ENCODE results near the gene FETUB.

Gene FETUB

DNA sequence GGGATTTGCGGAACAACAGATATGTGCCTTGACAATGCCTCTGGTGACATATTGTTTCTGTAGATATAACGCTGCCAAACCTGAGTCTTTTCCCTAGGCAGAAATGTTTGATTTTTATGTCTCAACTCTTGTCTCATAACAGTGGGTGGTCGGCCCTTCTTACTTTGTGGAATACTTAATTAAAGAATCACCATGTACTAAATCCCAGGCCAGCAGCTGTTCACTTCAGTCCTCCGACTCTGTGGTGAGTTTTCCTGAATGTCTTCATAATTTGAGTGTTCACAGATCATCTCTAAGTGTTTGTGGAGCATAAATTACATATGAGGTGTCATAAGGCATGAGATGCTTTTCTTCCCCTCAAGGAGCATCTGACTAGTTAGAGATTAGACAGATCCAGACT, 5.9 kb downstream of the FETUB start:
- no peak for DNase-seq (ENCODE audit: low read depth)
- TF ChIP-seq CTCF (IDR thresholded peaks at IDR 0.05; ENCODE audit: low read length, missing control alignments), result no peak
- no peak overlapping the region for H3K4me3 ChIP-seq (replicated peaks; ENCODE audit: low read depth, low read length)

GRCh38 chr3:186646841-186647240, 6.6 kb downstream of the FETUB start:
- no peak for DNase-seq (ENCODE audit: low read depth)
- no peak for TF ChIP-seq CTCF (IDR thresholded peaks at IDR 0.05; ENCODE audit: low read length, missing control alignments)
- H3K4me3 ChIP-seq (replicated peaks; ENCODE audit: low read depth, low read length), result no peak overlapping the region

DNA sequence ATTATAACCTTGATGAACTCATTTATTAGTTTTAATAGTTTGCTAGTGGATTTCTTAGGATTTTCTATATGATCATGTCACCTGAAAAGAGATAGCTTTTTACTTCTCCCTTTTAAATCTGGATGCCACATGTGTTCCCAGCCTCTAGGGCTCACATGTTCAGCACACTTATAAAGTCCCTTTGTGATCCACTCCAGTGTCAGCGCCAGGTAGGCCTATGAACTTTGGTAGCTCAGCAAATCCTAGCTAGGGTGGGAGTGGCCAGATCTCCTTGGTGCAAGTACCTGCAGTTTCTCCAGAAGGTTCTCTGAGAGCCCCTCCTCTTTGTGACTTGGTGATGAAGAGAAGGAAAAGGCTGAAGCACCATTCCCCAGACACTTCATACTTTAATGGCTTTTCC, 8.7 kb downstream of the FETUB start:
- no peak for TF ChIP-seq CTCF (IDR thresholded peaks at IDR 0.05; ENCODE audit: low read length, missing control alignments)
- DNase-seq (ENCODE audit: low read depth), result no peak
- H3K4me3 ChIP-seq (replicated peaks; ENCODE audit: low read depth, low read length), result no peak overlapping the region

DNA sequence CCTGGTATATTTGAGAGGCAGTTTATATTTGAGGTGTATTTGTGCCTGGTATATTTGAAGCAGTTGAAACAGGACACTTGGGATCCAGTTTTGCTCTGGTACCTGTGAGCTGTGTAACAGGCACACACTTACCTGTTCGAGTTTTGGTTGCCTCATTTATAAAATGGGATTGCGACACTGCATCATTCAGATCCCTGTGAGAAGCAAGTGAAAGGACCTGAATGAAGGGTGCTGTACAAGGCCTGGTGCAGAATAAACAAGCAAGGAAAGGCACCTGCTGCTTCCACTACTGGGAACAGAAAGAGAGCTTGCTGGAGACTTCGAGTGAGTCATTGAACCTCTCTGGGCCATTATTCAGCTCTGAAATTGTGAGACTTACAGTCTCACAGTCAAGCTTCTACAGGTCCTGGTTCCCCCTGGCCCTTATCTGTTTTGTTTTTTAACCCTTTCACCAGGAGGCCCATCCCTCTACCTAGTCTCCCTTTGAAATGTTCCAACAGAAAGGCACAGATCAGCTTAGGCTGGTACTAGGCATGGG, 11.5 kb downstream of the FETUB start:
- DNase-seq (ENCODE audit: low read depth), result no peak
- no peak overlapping the region for H3K4me3 ChIP-seq (replicated peaks; ENCODE audit: low read depth, low read length)
- no peak for TF ChIP-seq CTCF (IDR thresholded peaks at IDR 0.05; ENCODE audit: low read length, missing control alignments)

- no peak overlapping the region for H3K4me3 ChIP-seq (replicated peaks; ENCODE audit: low read depth, low read length)
- no peak for DNase-seq (ENCODE audit: low read depth)
- TF ChIP-seq CTCF (IDR thresholded peaks at IDR 0.05; ENCODE audit: low read length, missing control alignments), result no peak
Measured at GRCh38 chr3:186653080-186653707, 13.0 kb downstream of the FETUB start.

GRCh38 chr3:186653984-186654383, 13.8 kb downstream of the FETUB start:
- TF ChIP-seq CTCF (IDR thresholded peaks at IDR 0.05; ENCODE audit: low read length, missing control alignments), result no peak
- no peak overlapping the region for H3K4me3 ChIP-seq (replicated peaks; ENCODE audit: low read depth, low read length)
- peak; percentile 3 for DNase-seq (ENCODE audit: low read depth)

All from fibroblast of pulmonary artery (primary cell).